Osteocyte (in vitro differentiated cells): ENCODE results near the gene KLHDC8B. TPM values are rescaled to one million over a fixed set of nuclear protein-coding genes. Genes with fewer than 3 reads are reported as not detected.
"Not testable (repeated sequence)": the region's sequence is repeated elsewhere in the genome, so short reads cannot be mapped to it uniquely, and the experiment has no call there.

Source experiments
- DNase-seq: peaks from one replicate; pipeline ENCODE4 v3.0.0; 2021; ENCODE audit warnings: mixed read lengths; ENCODE audit not compliant: unreplicated experiment; ENCODE audit errors: extremely low spot score
- H3K27ac Mint-ChIP-seq: one replicate; pipeline ENCODE4 v1.8.0; 2021; ENCODE audit warnings: mild to moderate bottlenecking, mixed read lengths; ENCODE audit not compliant: unreplicated experiment
- H3K27me3 Mint-ChIP-seq: one replicate; pipeline ENCODE4 v1.8.0; 2021; ENCODE audit warnings: mixed read lengths; ENCODE audit not compliant: unreplicated experiment
- H3K36me3 Mint-ChIP-seq: one replicate; pipeline ENCODE4 v1.8.0; 2021; ENCODE audit warnings: mixed read lengths; ENCODE audit not compliant: unreplicated experiment
- H3K4me1 Mint-ChIP-seq: one replicate; pipeline ENCODE4 v1.8.0; 2021; ENCODE audit warnings: mixed read lengths; ENCODE audit not compliant: unreplicated experiment
- H3K4me3 Mint-ChIP-seq: one replicate; pipeline ENCODE4 v1.8.0; 2021; ENCODE audit warnings: mild to moderate bottlenecking, moderate library complexity, mixed read lengths; ENCODE audit not compliant: unreplicated experiment
- H3K9me3 Mint-ChIP-seq: one replicate; pipeline ENCODE4 v1.8.0; 2021; ENCODE audit warnings: mixed read lengths; ENCODE audit not compliant: unreplicated experiment
- CTCF ChIP-seq: fragments of 200-600 bp; sonication (generic); IDR thresholded peaks from 2 replicates; pipeline ENCODE4 v1.5.0; 2021; ENCODE audit warnings: antibody characterized with exemption, mild to moderate bottlenecking, moderate library complexity
- total RNA-seq: library from RNA; stranded (reverse); gene quantifications from 2 replicates; pipeline ENCODE4 v1.2.1, GENCODE V29; 2021

The KLHDC8B gene
- total RNA-seq, 1 donor from 2014 or later, result 17.9 TPM

GRCh38 chr3:49199239-49199899 lies 28.0 kb downstream of the KLHDC8B start:
- peaks cover 16% of the 10 kb centered on the region for H3K27me3 Mint-ChIP-seq
- H3K36me3 Mint-ChIP-seq, result no peaks in the 10 kb centered on the region
- H3K4me3 Mint-ChIP-seq, result no peak overlapping the region
- no peaks in the 10 kb centered on the region for H3K9me3 Mint-ChIP-seq
- DNase-seq, result no peak
- no peaks in the 10 kb centered on the region for H3K4me1 Mint-ChIP-seq
- TF ChIP-seq CTCF, result no peak
- no peak overlapping the region for H3K27ac Mint-ChIP-seq

GRCh38 chr3:49199900-49200281 lies 28.5 kb downstream of the KLHDC8B start:
- Mint-ChIP-seq H3K27me3 (peaks cover 18% of the 10 kb centered on the region), H3K9me3 (no peaks in the 10 kb centered on the region), H3K4me3 (no peak overlapping the region), H3K36me3 (no peaks in the 10 kb centered on the region), H3K27ac (no peak overlapping the region), H3K4me1 (no peaks in the 10 kb centered on the region)
- TF ChIP-seq CTCF, result no peak
- no peak for DNase-seq

DNA sequence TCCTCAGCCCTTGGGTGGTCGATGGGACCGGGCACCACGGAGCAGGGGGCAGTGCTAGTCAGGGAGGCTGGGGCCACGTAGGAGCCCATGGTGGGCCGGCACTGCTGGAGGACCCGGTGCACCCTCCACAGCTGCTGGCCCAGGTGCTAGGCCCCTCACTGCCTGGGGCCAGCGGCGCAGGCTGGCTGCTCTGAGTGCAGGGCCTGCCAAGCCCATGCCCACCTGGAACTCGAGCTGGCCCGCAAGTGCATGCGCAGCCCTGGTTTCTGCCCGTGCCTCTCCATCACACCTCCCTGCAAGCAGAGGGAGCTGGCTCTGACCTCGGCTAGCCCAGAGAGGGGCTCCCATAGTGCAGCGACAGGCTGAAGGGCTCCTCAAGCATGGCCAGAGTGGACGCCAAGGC lies 42.1 kb downstream of the KLHDC8B start:
- TF ChIP-seq CTCF, result no peak
- DNase-seq, result no peak
- peaks cover 2% of the 10 kb centered on the region for H3K36me3 Mint-ChIP-seq
- H3K27me3 Mint-ChIP-seq, result no peaks in the 10 kb centered on the region
- H3K27ac Mint-ChIP-seq, result no peak overlapping the region
- H3K4me1 Mint-ChIP-seq, result peaks cover 9% of the 10 kb centered on the region
- H3K9me3 Mint-ChIP-seq, result peaks cover 6% of the 10 kb centered on the region
- no peak overlapping the region for H3K4me3 Mint-ChIP-seq

DNA sequence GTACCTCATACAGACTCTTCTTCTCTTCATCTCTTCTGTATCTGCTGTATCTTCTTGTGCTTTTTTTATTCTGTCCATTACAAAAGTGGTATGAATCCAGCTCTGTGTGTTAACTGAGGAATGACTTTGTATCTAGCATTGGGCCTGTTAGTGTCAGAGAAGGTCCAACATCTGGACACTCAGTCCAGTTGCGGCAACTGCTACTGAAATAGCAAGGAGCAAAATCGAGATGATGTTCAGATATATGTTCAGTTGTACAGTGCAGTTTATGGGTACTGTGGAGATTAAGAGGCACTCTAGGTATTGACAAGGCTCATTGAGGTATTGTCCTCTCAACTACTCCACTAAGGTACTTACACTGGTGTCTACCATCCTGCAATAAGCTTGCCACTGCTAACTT lies 42.6 kb downstream of the KLHDC8B start:
- no peaks in the 10 kb centered on the region for H3K27me3 Mint-ChIP-seq
- TF ChIP-seq CTCF, result no peak
- DNase-seq, result no peak
- H3K4me3 Mint-ChIP-seq, result no peak overlapping the region
- peaks cover 12% of the 10 kb centered on the region for H3K4me1 Mint-ChIP-seq
- H3K9me3 Mint-ChIP-seq, result peaks cover 6% of the 10 kb centered on the region
- H3K36me3 Mint-ChIP-seq, result peaks cover 2% of the 10 kb centered on the region
- no peak overlapping the region for H3K27ac Mint-ChIP-seq

GRCh38 chr3:49216687-49217086 lies 45.3 kb downstream of the KLHDC8B start:
- H3K27ac Mint-ChIP-seq, DNase-seq, H3K9me3 Mint-ChIP-seq, H3K27me3 Mint-ChIP-seq, H3K36me3 Mint-ChIP-seq, H3K4me3 Mint-ChIP-seq: not testable (repeated sequence)
- H3K4me1 Mint-ChIP-seq, result peaks cover 12% of the 10 kb centered on the region

GRCh38 chr3:49217108-49217507 lies 45.7 kb downstream of the KLHDC8B start:
- H3K36me3 Mint-ChIP-seq, DNase-seq, H3K4me3 Mint-ChIP-seq, H3K9me3 Mint-ChIP-seq, H3K27me3 Mint-ChIP-seq, H3K27ac Mint-ChIP-seq: not testable (repeated sequence)
- peaks cover 12% of the 10 kb centered on the region for H3K4me1 Mint-ChIP-seq
